HG03159 (cell line): ENCODE results near the gene RNFT2.

Experiments used
- ATAC-seq: cut with Tn5 transposase; IDR thresholded peaks from one replicate; pipeline ENCODE4 v1.9.1; 2021; ENCODE audit warnings: mild to moderate bottlenecking, moderate library complexity; ENCODE audit not compliant: unreplicated experiment

RNFT2 gene

DNA sequence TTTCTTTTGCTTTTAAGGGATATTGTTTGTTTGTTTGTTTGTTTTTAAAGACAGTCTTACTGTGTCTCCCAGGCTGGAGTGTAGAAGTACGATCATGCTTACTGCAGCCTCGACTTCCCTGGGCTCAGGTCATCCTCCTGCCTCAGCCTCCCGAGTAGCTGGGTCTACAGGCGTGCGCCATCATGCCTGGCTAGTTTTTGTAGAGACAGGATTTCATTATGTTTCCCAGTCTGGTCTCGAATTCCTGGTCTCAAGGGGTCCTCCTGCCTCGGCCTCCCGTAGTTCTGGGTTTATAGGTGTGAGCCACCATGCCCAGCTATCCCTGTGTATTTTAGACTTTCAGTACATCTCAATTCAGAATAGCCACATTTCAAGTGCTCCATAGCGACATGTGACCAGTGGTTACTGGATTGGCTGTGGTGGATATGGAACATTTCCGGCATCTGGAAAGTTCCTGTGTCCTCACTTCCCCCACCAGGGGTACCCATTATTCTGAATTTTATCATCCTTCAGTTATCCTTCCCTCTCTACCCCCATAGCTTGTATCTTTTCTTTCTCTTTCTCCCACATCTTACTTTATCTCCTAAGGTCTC, 82.0 kb downstream of the RNFT2 start:
- ATAC-seq: no peak

DNA sequence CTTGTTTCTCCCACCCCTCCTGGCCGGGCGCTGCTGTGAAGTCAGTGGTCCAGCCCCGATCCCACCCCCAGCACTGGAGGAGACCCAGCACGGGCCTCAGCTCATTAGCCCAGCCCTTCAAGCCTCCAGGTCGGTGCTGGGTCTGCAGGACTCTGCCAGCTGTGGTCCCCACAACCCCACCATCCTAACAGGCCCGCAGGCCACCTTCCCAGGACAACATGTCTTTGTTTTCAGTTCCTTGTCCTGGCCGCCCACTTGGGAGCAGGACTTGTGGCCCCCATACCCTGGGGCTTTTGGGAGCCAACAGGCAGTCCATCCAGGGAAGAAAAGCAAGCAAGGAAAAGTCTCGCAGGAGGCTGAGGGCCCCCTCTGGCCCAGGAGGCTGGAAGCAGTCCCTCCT, 83.2 kb downstream of the RNFT2 start:
- no peak for ATAC-seq

GRCh38 chr12:116827432-116827831, 89.3 kb downstream of the RNFT2 start:
- ATAC-seq: no peak

- no peak for ATAC-seq
Measured at GRCh38 chr12:116832353-116832752, 94.2 kb downstream of the RNFT2 start.

DNA sequence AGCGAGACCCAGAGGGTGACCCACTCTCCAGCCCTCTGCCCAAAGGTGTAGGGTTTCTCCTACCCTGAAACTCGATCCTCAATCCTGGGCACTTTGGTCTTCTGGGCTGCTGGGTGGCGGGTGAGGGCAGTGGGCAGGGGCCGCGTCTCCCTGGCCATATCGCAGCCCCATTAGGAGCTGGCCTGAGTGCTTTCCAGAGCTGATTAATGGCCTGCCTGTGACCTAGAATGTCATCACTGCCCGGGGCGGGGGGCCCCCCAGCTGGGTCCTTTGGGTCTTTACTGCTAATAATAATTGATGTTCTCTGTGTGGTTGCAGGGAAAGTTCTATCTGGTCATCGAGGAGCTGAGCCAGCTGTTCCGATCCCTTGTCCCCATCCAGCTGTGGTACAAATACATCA, 95.4 kb downstream of the RNFT2 start:
- ATAC-seq: no peak

GRCh38 chr12:116835484-116835883, 97.4 kb downstream of the RNFT2 start:
- no peak for ATAC-seq

GRCh38 chr12:116837097-116837496, 99.0 kb downstream of the RNFT2 start:
- ATAC-seq: no peak

DNA sequence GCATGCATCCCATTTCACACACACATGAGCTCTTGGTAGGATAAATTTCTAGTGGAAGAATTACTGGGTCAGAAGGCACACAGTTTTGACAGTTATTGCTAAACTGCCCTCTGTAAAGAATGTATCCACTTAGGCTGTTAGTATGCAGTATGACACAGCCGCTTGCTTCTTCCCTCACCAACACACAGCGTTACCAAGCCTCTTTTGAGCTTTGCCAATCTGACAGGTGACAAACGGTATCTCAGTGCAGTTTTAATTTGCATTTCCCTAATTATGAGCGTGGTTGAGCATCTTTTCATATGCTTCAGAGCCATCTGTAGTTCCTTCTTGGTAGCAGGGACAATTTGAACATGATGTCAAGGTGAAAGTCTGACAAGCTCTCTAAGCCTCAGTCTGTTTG, 100.2 kb downstream of the RNFT2 start:
- ATAC-seq: no peak

- ATAC-seq: no peak
Measured at GRCh38 chr12:116839287-116839830, 101.2 kb downstream of the RNFT2 start.

GRCh38 chr12:116843085-116843484, 105.0 kb downstream of the RNFT2 start:
- ATAC-seq: no peak

- ATAC-seq: no peak
Measured at GRCh38 chr12:116849216-116849615, 111.1 kb downstream of the RNFT2 start.

GRCh38 chr12:116852303-116852702, 114.2 kb downstream of the RNFT2 start:
- no peak for ATAC-seq

GRCh38 chr12:116853507-116853906, 115.4 kb downstream of the RNFT2 start:
- no peak for ATAC-seq

GRCh38 chr12:116855744-116856470, 117.8 kb downstream of the RNFT2 start:
- ATAC-seq: no peak

DNA sequence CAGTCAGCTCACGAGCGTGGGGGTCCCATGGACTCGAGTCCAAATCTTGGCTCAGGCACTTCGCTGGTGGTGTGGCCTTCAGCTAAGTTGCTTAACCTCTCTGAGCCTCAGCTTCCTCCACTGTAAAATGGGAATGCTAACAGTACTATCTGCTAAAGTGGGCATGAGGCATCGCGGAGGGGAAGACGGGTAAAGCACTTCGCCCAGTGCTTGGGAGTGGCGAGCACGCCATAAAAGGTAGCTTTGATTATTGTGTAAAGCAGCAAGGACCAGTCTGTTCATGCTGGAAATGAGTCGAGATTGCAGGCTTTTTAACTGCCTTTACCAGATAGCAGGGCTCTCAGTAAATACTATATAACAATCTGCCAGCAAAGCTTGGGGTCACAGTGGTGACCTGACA, 118.6 kb downstream of the RNFT2 start:
- no peak for ATAC-seq

DNA sequence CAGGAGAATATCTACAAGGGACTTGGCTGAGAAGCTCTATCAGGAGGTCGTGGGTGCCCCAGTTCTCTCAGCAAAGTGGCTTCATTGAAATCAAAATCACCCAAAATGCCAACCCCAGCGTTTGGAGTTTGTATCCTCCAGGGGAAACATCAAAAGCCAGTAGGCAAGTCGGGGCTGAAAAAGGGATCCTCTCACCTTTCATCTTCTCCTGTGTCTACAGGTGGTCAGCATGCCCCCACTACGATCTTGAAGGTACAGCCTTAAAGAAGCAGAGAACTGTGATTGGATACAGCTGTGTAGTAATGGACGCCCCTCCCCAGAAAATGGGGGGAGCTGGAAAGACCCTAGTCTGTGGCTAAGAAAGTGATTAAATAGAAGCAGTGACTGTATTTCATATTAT, 121.0 kb downstream of the RNFT2 start:
- ATAC-seq: no peak

- ATAC-seq: no peak
Measured at GRCh38 chr12:116860263-116860662, 122.1 kb downstream of the RNFT2 start.

DNA sequence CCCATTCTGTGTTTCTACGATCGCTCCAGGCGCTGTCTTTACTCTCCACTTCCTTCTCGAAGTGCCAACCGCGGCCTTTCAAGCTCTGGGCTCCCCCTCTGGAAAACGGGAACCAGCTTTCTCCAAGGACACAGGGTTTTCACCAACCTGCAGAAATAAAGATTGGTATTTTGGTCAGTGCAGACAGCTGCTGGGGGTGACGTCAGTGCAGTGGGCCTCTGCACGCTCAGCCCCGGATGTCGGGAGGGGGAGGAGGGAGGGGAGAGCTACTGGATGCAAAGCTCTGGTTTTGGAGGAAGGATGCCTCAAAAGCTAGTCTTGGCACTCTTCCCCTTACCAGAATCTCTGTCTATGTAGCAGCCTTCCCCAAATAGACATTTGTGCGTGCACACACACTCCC, 123.2 kb downstream of the RNFT2 start:
- ATAC-seq: peak; percentile 83

DNA sequence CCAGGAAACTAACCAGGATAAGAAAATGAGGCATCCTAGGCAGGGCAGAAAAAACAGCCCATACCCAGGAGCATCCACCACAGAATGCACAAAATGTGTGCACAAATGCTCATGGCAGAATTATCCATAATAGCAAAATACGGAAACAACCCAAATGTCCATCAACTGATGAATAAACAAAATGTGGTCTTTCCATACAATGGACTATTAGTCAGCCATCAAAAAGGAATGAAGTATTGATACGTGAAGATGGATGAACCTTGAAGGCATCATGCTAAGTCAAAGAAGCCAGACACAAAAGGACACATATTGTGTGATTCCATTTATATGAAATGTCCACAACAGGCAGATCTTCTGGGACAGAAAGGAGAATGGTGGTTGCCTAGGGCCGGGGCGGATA, 124.1 kb downstream of the RNFT2 start:
- ATAC-seq: no peak

- no peak for ATAC-seq
Measured at GRCh38 chr12:116863275-116863767, 125.2 kb downstream of the RNFT2 start.

GRCh38 chr12:116864371-116865160, 126.5 kb downstream of the RNFT2 start:
- ATAC-seq: no peak

- no peak for ATAC-seq
Measured at GRCh38 chr12:116867523-116867922, 129.4 kb downstream of the RNFT2 start.
